Adrenal gland (tissue), 12 donors: ENCODE measurements around the gene PQBP1. TPM values are rescaled to one million over a fixed set of nuclear protein-coding genes. Genes with fewer than 3 reads are reported as not detected.

Experiments used
- DNase-seq, 7 donors: peaks; one replicate each; pipeline ENCODE4 v3.0.0-alpha.2; 2019 to 2020
- H3K27ac ChIP-seq, 5 donors: fragments of 200-600 bp; sonication (generic) in 4 of 5; 1 replicate in 3 of 5; 2 replicates in 2 of 5; pipeline versions ENCODE4 v1.5.1 to v1.8.0; 2016 to 2020; ENCODE audit warnings: mild to moderate bottlenecking in 1 of 5
- H3K27me3 ChIP-seq: fragments of 200-600 bp; 2 replicates; pipeline ENCODE4 v1.8.0; 2021
- H3K36me3 ChIP-seq, 2 donors: fragments of 200-600 bp; replicated peaks in 1 of 2; 1 replicate in 1 of 2; 2 replicates in 1 of 2; pipeline versions ENCODE4 v1.5.1 to v1.8.0; 2018 to 2022
- H3K4me1 ChIP-seq, 2 donors: fragments of 200-600 bp; replicated peaks in 1 of 2; 1 replicate in 1 of 2; 2 replicates in 1 of 2; pipeline versions ENCODE4 v1.5.1 to v1.8.0; 2018 to 2021
- H3K4me3 ChIP-seq, 4 donors: fragments of 200-600 bp; sonication (generic) in 3 of 4; one replicate each; pipeline ENCODE4 v1.5.1; 2016 to 2018
- H3K9me3 ChIP-seq, 3 donors: fragments of 200-600 bp; sonication (generic) in 1 of 3; replicated peaks in 1 of 3; 1 replicate in 2 of 3; 2 replicates in 1 of 3; pipeline versions ENCODE4 v1.5.1 to v1.8.0; 2016 to 2021
- POLR2A ChIP-seq, 2 donors: fragments of 450-650 bp; IDR thresholded peaks; one replicate each; pipeline ENCODE4 v1.6.1; 2017; ENCODE audit warnings: antibody characterized with exemption in 2 of 2, mild to moderate bottlenecking in 2 of 2, moderate library complexity in 1 of 2
- WGBS, 4 donors: extraction: QIAGEN DNeasy Blood & Tissue Kit in 2 of 4; methylation state at CpG; one replicate each; pipeline versions ENCODE4 v1.1.5 to v1.1.7; 2013 to 2017; 5-methylcytosine and 5-hydroxymethylcytosine counted together
- intact Hi-C, 2 donors: fragments of 100-400 bp; cut with DNase I; formaldehyde crosslinking; loops; one replicate each; pipeline versions ENCODE4 v1.14.1 to v1.15.0; 2022 to 2023
- polyA plus RNA-seq, 3 donors: library from polyadenylated mRNA; stranded (reverse); fragments of 200-250 nt in 2 of 3; fragments of 350-450 nt in 1 of 3; fragmentation: Illumina TruSeq in 1 of 3; extraction: RNeasy Lipid Tissue Mini Kit (QIAGEN cat#74804) in 1 of 3; gene quantifications; one replicate each; pipeline ENCODE4 v1.2.3, GENCODE V29; 2013 to 2014
- total RNA-seq, 9 donors: library from RNA; depleted of rRNA in 4 of 9; stranded (reverse); fragments of >200 nt in 4 of 9; fragments of 120-200 nt in 1 of 9; fragmentation: NEBNext Ultra II Directional in 1 of 9; extraction: Animal tissue kit (Norgen Biotek cat#: 25700) in 1 of 9; gene quantifications; one replicate each; pipeline versions ENCODE4 v1.1.0 to v1.2.4, GENCODE V29; 2013 to 2023
- TF ChIP-seq, protein P1 (sequence below), 6 experiments: fragments of 450-650 bp in 4 of 6; fragments of 200-600 bp in 2 of 6; sonication (generic) in 1 of 6; IDR thresholded peaks; 1 replicate in 5 of 6; 2 replicates in 1 of 6; pipeline versions ENCODE4 v1.5.1 to v1.8.0; 2016 to 2021; ENCODE audit warnings: antibody characterized with exemption in 6 of 6, mild to moderate bottlenecking in 2 of 6, moderate library complexity in 1 of 6
- donor health status: healthy with polysubstance abuse.
- donor health status: Bipolar disorder and iron deficiency.
- donor health status: DM: yes; HTN: yes; CAD: no.
- donor health status: DM: no; HTN: no; CAD: no.
- donor health status: DM: no; HTN: no; CAD: no.
- donor health status: DM: yes; HTN: yes; CAD: no.

Gene PQBP1
- total and polyA plus RNA-seq, 12 donors: 53.1 to 316 (median 94.6) TPM

DNA sequence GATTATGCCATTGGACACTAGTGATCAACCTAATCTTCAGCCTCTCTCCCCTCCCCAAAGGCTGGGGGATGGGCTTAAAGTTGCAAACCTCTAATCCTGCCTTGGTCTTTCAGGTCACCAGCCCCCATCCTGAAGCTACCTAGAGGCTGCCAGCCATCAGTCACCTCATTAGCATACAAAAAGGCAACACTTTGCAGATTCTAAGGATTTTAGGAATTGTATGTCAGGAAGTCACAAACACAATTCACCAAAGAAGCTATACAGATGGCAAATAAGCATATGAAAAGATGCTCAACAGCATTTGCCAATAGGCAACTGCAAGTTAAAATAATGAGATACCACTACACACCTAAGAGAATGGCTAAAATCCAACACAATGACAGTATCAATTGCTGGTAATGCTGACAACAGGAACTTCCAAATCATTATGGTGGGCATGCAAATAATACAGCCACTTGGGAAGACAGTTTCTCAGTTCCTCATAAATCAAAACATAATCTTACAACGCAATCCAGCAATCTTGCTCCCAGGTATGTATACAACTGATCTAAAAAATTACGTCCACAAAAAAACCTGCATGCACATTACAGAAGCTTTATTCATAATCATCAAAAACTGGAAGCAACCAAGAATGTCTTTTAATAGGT is 30.1 kb downstream of the PQBP1 start:
- H3K36me3 ChIP-seq: peaks cover 0 to 39% of the 10 kb centered on the region in 2 donors
- TF ChIP-seq POLR2A (IDR thresholded peaks at IDR 0.05): no peak
- TF ChIP-seq, protein P1, sequence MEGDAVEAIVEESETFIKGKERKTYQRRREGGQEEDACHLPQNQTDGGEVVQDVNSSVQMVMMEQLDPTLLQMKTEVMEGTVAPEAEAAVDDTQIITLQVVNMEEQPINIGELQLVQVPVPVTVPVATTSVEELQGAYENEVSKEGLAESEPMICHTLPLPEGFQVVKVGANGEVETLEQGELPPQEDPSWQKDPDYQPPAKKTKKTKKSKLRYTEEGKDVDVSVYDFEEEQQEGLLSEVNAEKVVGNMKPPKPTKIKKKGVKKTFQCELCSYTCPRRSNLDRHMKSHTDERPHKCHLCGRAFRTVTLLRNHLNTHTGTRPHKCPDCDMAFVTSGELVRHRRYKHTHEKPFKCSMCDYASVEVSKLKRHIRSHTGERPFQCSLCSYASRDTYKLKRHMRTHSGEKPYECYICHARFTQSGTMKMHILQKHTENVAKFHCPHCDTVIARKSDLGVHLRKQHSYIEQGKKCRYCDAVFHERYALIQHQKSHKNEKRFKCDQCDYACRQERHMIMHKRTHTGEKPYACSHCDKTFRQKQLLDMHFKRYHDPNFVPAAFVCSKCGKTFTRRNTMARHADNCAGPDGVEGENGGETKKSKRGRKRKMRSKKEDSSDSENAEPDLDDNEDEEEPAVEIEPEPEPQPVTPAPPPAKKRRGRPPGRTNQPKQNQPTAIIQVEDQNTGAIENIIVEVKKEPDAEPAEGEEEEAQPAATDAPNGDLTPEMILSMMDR (IDR thresholded peaks at IDR 0.05): no peak

DNA sequence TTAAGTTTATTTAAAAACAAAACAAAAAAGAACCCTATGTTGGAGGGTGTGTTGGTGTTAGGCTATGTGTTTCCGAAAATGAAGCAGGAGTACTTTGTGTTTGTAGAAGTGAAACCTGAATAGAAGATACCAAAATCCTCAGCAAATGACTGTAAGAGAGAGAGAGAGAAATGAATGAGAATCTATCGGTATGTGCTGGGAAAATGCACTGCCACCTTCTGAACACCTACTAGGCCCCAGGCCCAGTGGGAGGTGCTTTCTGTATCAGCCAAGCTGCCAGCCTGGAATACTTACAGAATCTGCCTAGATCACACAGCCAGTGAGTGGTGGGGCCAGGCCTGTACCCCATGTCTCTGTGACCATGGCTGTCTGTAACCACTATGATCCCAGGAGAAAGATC is 36.0 kb downstream of the PQBP1 start:
- H3K4me1 ChIP-seq: peaks cover 0 to 13% of the 10 kb centered on the region in 2 donors
- no peak for TF ChIP-seq POLR2A (IDR thresholded peaks at IDR 0.05)
- TF ChIP-seq, protein P1 (IDR thresholded peaks at IDR 0.05): no peak
- H3K9me3 ChIP-seq: no peaks in the 10 kb centered on the region
- intact Hi-C loops: no loop called here
- no peak for DNase-seq
- H3K27me3 ChIP-seq: no peaks in the 10 kb centered on the region
- H3K4me3 ChIP-seq: no peak overlapping the region
- peaks cover 0 to 28% of the 10 kb centered on the region in 2 donors for H3K36me3 ChIP-seq
- WGBS, 4 donors: 77 to 91% (median 85%) methylated on average over 2 of the region's 2 CpGs
- H3K27ac ChIP-seq: no peak overlapping the region

More for the DNA sequence above, 30.1 kb downstream of the PQBP1 start:
- Histone ChIP-seq H3K27me3 (no peaks in the 10 kb centered on the region), H3K9me3 (no peaks in the 10 kb centered on the region), H3K27ac (no peak overlapping the region), H3K4me3 (no peak overlapping the region), H3K4me1 (no peaks in the 10 kb centered on the region)
- intact Hi-C loops: no loop called here
- DNase-seq: no peak
- 65 to 86% (median 79%) methylated on average over 2 of the region's 2 CpGs for WGBS, 4 donors

DNA sequence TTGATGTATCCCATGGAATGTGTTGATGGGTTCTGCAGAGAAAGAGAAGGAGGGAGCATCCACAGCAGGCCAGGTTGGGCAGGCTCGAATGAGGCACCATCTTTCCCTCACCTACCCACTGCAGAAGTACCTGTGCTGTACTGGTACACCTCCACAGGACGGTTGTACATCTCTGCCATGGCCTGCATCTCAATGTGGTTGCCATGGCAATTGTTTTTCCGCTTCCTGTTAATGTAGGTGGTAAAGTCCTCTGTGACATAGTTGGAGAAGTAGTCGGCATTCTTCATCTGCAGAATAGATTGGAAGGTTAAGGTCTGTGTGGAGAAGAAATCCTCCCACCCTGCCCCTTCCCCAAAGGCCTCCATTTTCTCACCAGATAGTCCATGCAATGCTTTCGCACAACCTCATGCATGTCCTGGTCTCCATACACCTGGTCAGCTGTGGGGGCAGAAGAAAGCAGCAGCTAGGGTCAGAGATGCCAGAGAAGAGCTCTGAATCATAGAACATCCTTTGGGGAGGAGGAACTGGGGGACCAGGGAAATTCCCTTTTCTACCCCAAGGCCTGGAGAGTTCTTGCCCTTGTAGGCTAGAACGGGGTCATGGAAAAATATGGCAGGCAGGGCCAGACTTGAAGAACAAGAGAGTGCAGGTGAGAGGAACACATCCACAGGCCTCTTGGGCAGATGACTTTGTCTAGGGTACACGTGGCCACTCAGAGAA is 37.0 kb downstream of the PQBP1 start:
- H3K27me3 ChIP-seq: no peaks in the 10 kb centered on the region
- no peak overlapping the region for H3K4me3 ChIP-seq
- intact Hi-C loops: no loop called here
- H3K9me3 ChIP-seq: no peaks in the 10 kb centered on the region
- WGBS, 4 donors: 65 to 89% (median 72%) methylated on average over 5 to 7 of the region's 7 CpGs
- no peak for TF ChIP-seq POLR2A (IDR thresholded peaks at IDR 0.05)
- TF ChIP-seq, protein P1 (IDR thresholded peaks at IDR 0.05): no peak
- peaks cover 0 to 28% of the 10 kb centered on the region in 2 donors for H3K36me3 ChIP-seq
- H3K4me1 ChIP-seq: peaks cover 0 to 13% of the 10 kb centered on the region in 2 donors
- no peak for DNase-seq
- H3K27ac ChIP-seq: peak overlapping the region in 1 of 5 donors; percentile 40

DNA sequence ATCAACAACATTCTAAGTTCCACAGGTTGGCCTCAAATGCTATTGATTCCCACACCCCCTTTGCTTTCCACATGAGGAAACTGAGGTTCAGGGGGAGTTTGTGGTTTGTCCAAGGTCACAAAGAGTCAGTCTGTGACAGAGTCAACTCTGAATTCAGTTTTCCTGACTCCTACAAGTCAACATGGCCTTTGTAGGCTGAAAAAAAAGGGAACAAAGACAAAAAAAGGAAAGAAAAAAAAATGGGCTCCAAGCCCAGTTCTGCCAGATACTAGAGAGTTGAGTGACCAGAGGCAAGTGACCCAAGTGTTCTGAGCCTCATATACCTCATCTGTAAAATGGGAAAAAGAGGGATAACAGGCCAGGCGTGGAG is 37.6 kb downstream of the PQBP1 start:
- no peak for DNase-seq
- H3K36me3 ChIP-seq: peaks cover 0 to 23% of the 10 kb centered on the region in 2 donors
- no peak overlapping the region for H3K4me3 ChIP-seq
- no peak for TF ChIP-seq POLR2A (IDR thresholded peaks at IDR 0.05)
- TF ChIP-seq, protein P1 (IDR thresholded peaks at IDR 0.05): no peak
- H3K4me1 ChIP-seq: peaks cover 0 to 13% of the 10 kb centered on the region in 2 donors
- peak overlapping the region in 1 of 5 donors; percentile 40 for H3K27ac ChIP-seq
- no peaks in the 10 kb centered on the region for H3K9me3 ChIP-seq
- H3K27me3 ChIP-seq: no peaks in the 10 kb centered on the region
- intact Hi-C loops: no loop called here
- 50 to 89% (median 83%) methylated on average over 1 of the region's 1 CpG for WGBS, 4 donors
